Esophagus muscularis mucosa (tissue), 4 donors: ENCODE results near the gene TUBA3D. TPM values are rescaled to one million over a fixed set of nuclear protein-coding genes. Genes with fewer than 3 reads are reported as not detected.
"Not testable (repeated sequence)": the region's sequence is repeated elsewhere in the genome, so short reads cannot be mapped to it uniquely, and the experiment has no call there.

Experiments
- DNase-seq: peaks from one replicate; pipeline ENCODE4 v3.0.0-alpha.2; 2017; ENCODE audit errors: extremely low spot score
- H3K27ac ChIP-seq, 4 donors: fragments of 200-600 bp; sonication (generic); replicated peaks in 1 of 4; 1 replicate in 3 of 4; 2 replicates in 1 of 4; pipeline ENCODE4 v1.5.1; 2016 to 2019; ENCODE audit warnings: mild to moderate bottlenecking in 1 of 4
- H3K27me3 ChIP-seq, 4 donors: fragments of 200-600 bp; sonication (generic); one replicate each; pipeline versions ENCODE4 v1.5.1 to v1.6.0; 2016 to 2019
- H3K36me3 ChIP-seq, 4 donors: fragments of 200-600 bp; sonication (generic); one replicate each; pipeline ENCODE4 v1.5.1; 2016 to 2019
- H3K4me1 ChIP-seq, 4 donors: fragments of 200-600 bp; sonication (generic); one replicate each; pipeline ENCODE4 v1.5.1; 2016 to 2019
- H3K4me3 ChIP-seq, 4 donors: fragments of 200-600 bp; sonication (generic); 1 replicate in 2 of 4; 2 replicates in 2 of 4; pipeline ENCODE4 v1.5.1; 2016 to 2019; ENCODE audit warnings: mild to moderate bottlenecking in 4 of 4, moderate library complexity in 1 of 4
- H3K9me3 ChIP-seq, 4 donors: fragments of 200-600 bp; sonication (generic); 1 replicate in 3 of 4; 2 replicates in 1 of 4; pipeline ENCODE4 v1.5.1; 2016 to 2019
- EP300 ChIP-seq: sonication (generic); formaldehyde crosslinking; IDR thresholded peaks from one replicate; pipeline ENCODE4 v1.6.1; 2017; ENCODE audit warnings: antibody characterized with exemption
- POLR2A ChIP-seq: fragments of 450-650 bp; IDR thresholded peaks from one replicate; pipeline ENCODE4 v1.6.1; 2017; ENCODE audit warnings: antibody characterized with exemption, moderate library complexity, mild to moderate bottlenecking, low read depth
- POLR2AphosphoS5 ChIP-seq, 2 donors: sonication (generic); formaldehyde crosslinking; IDR thresholded peaks; one replicate each; pipeline ENCODE4 v1.6.1; 2017; ENCODE audit warnings: antibody characterized with exemption in 2 of 2
- WGBS: methylation state at CpG from one replicate; pipeline ENCODE4 v1.1.5; 2018; 5-methylcytosine and 5-hydroxymethylcytosine counted together
- intact Hi-C: fragments of 100-400 bp; cut with DNase I; formaldehyde crosslinking; loops from one replicate; pipeline ENCODE4 v1.15.1; 2023
- total RNA-seq, 4 donors: library from RNA; depleted of rRNA; stranded (reverse); fragments of >200 nt; gene quantifications; one replicate each; pipeline versions ENCODE4 v1.1.0 to v1.2.1, GENCODE V29; 2016
- TF ChIP-seq, protein P1 (sequence below), 3 experiments: fragments of 200-600 bp in 2 of 3; fragments of 450-650 bp in 1 of 3; sonication (generic) in 2 of 3; IDR thresholded peaks; one replicate each; pipeline ENCODE4 v1.5.1; 2017 to 2019; ENCODE audit warnings: antibody characterized with exemption in 3 of 3, mild to moderate bottlenecking in 2 of 3, moderate library complexity in 1 of 3

The TUBA3D gene
- total RNA-seq, 4 donors from 2014 or later = not detected

DNA sequence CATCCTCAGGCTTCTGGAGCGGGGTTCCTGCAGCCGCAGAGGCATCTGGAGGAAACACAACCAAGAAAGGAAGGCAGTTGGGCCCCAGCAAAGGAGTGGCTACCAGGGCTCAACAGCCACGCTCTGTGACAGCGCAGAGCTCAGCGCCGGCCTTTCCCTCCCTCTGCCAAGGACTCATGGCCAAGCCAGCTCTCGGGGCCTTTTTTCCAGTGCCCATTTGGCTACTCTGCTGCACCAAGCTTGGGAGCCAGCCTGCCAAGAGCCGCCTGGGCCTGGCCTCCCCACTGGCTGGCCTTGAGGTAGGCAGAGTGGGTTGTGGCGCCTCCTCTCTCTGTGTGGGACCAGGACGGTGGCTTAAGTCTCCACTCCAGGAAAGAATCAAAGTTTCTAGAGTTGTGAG is 44.6 kb downstream of the TUBA3D start:
- peaks cover 19 to 59% (median 42%) of the 10 kb centered on the region in 4 donors for H3K36me3 ChIP-seq
- H3K27ac ChIP-seq = no peak overlapping the region
- H3K27me3 ChIP-seq = no peaks in the 10 kb centered on the region
- no peak overlapping the region for H3K4me3 ChIP-seq
- TF ChIP-seq EP300 = no peak
- TF ChIP-seq, protein P1, sequence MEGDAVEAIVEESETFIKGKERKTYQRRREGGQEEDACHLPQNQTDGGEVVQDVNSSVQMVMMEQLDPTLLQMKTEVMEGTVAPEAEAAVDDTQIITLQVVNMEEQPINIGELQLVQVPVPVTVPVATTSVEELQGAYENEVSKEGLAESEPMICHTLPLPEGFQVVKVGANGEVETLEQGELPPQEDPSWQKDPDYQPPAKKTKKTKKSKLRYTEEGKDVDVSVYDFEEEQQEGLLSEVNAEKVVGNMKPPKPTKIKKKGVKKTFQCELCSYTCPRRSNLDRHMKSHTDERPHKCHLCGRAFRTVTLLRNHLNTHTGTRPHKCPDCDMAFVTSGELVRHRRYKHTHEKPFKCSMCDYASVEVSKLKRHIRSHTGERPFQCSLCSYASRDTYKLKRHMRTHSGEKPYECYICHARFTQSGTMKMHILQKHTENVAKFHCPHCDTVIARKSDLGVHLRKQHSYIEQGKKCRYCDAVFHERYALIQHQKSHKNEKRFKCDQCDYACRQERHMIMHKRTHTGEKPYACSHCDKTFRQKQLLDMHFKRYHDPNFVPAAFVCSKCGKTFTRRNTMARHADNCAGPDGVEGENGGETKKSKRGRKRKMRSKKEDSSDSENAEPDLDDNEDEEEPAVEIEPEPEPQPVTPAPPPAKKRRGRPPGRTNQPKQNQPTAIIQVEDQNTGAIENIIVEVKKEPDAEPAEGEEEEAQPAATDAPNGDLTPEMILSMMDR (IDR thresholded peaks at IDR 0.05) = no peak
- TF ChIP-seq POLR2AphosphoS5 (IDR thresholded peaks at IDR 0.05) = no peak
- no peak for TF ChIP-seq POLR2A
- H3K4me1 ChIP-seq = no peaks in the 10 kb centered on the region
- DNase-seq = no peak
- H3K9me3 ChIP-seq = no peaks in the 10 kb centered on the region
- intact Hi-C loops = no loop called here
- WGBS = no CpG with 5 or more reads among the region's 10 CpGs

DNA sequence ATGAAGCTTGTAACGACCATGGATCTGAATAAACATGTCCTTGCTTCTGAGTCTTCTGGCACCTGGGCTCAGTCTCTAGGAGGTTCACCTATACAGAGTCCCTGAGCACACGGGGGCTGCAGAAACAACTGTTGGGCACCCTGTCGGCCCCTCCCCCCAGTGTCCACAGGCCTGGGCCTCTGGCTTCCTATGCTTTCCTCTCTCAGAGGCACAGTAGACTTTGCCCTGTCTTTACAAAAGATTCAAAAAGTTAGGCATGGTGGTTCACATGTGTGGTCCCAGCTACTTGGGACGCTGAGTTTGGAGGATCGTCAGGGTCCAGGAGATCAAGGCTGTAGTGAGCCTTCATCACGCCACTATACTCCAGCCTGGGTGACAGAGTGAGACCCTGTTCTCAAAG is 45.6 kb downstream of the TUBA3D start:
- 81% methylated on average over 6 of the region's 6 CpGs for WGBS

GRCh38 chr2:131521961-131522781 is 46.3 kb downstream of the TUBA3D start:
- no peak for DNase-seq
- Histone ChIP-seq H3K27me3 (no peaks in the 10 kb centered on the region), H3K4me1 (peaks cover 0 to 2% (median under 1%) of the 10 kb centered on the region in 4 donors), H3K36me3 (peaks cover 15 to 45% (median 35%) of the 10 kb centered on the region in 4 donors), H3K9me3 (no peaks in the 10 kb centered on the region), H3K4me3 (no peak overlapping the region), H3K27ac (no peak overlapping the region)
- 84% methylated on average over 16 of the region's 20 CpGs for WGBS
- intact Hi-C loops = no loop called here
- TF ChIP-seq, protein P1 (IDR thresholded peaks at IDR 0.05) = no peak
- TF ChIP-seq POLR2AphosphoS5 (IDR thresholded peaks at IDR 0.05) (no peak), POLR2A (no peak)

More for the DNA sequence above, 45.6 kb downstream of the TUBA3D start:
- H3K27me3 ChIP-seq, H3K4me3 ChIP-seq, H3K4me1 ChIP-seq, H3K9me3 ChIP-seq, H3K27ac ChIP-seq, intact Hi-C loops, DNase-seq: not testable (repeated sequence)
- peaks cover 19 to 52% (median 39%) of the 10 kb centered on the region in 4 donors for H3K36me3 ChIP-seq

GRCh38 chr2:131525256-131525655 is 49.3 kb downstream of the TUBA3D start:
- 88% methylated on average over 2 of the region's 2 CpGs for WGBS
- not testable (repeated sequence) for H3K9me3 ChIP-seq

GRCh38 chr2:131527131-131528001 is 51.4 kb downstream of the TUBA3D start, which contains the start of gene CCDC74A:
TSS of gene CCDC74A (plus strand) at chr2:131527888. CDS start at chr2:131527971, 83 bp downstream.
- Histone ChIP-seq H3K27ac (peak within 1 kb of the TSS in 3 of 4 donors; percentile 18 to 48 (median 41)), H3K4me3 (peak within 1 kb of the TSS; percentile 46 to 59 (median 50)), H3K4me1 (peaks cover 0 to 21% (median 17%) of the 10 kb centered on the region in 4 donors)
- intact Hi-C loops, H3K27me3 ChIP-seq, H3K9me3 ChIP-seq, H3K36me3 ChIP-seq: not testable (repeated sequence)
- 41% methylated on average over 36 of the region's 47 CpGs for WGBS
- DNase-seq = peak; percentile 60

More at GRCh38 chr2:131525256-131525655, 49.3 kb downstream of the TUBA3D start:
- intact Hi-C loops, H3K4me3 ChIP-seq, H3K27ac ChIP-seq, H3K27me3 ChIP-seq: not testable (repeated sequence)
- peaks cover 0 to 21% (median 17%) of the 10 kb centered on the region in 4 donors for H3K4me1 ChIP-seq
- H3K36me3 ChIP-seq = peaks cover 5 to 15% (median 6%) of the 10 kb centered on the region in 4 donors
- peak; percentile 60 for DNase-seq

DNA sequence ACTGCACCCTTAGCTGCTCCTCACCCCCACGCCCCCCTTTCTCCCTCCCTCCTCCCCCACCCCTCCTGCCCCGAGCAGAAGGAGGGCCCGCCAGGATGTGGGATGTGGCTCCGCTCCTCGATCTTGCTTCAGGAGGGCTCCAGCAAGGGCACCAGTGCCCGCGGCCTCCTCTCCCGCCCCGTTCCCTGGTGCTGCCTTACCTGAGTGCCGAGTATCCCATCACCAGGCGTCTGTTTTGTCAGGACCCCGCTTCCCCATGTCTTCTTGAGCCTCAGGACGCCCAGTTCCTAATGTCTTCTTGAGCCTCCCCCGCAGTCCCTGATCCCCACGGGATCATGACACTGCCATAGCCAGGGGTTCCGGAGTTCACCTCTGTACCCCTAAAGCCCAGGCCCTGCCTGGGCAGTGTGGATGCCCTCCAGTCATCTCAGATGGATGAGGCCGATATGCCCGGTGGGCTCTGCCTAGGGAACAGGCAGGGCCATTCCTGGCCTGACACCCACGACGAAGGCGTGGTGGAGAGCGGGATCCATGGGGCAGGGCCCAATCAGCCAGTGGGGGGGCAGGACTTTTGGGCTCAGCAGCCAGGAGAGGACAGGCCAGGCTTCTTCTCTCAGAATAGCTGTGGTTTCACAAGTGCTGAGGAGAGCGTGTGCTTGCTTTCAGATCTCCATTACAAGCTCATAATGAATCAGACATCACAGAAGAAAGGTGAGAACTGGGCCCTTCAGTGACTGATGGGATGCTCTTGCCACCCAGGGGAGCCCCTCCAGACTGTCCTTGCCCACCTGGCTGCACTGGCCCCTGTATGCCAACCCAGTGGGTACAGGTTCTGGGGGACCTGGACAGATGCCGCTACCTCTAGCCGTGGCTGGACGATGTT is 53.3 kb downstream of the TUBA3D start:
- peaks cover 0 to 21% (median 17%) of the 10 kb centered on the region in 4 donors for H3K4me1 ChIP-seq
- H3K36me3 ChIP-seq, H3K27ac ChIP-seq, H3K9me3 ChIP-seq, intact Hi-C loops, H3K27me3 ChIP-seq: not testable (repeated sequence)
- peak overlapping the region; percentile 46 to 59 (median 50) for H3K4me3 ChIP-seq
- WGBS = 84% methylated on average over 14 of the region's 26 CpGs
- peak; percentile 60 for DNase-seq

- DNase-seq, H3K27ac ChIP-seq, H3K27me3 ChIP-seq, intact Hi-C loops, H3K4me3 ChIP-seq, H3K9me3 ChIP-seq, H3K36me3 ChIP-seq: not testable (repeated sequence)
- peaks cover 0 to 21% (median 17%) of the 10 kb centered on the region in 4 donors for H3K4me1 ChIP-seq
- WGBS = no CpG with 5 or more reads among the region's 5 CpGs
Observed at GRCh38 chr2:131529864-131530445, 54.0 kb downstream of the TUBA3D start.

DNA sequence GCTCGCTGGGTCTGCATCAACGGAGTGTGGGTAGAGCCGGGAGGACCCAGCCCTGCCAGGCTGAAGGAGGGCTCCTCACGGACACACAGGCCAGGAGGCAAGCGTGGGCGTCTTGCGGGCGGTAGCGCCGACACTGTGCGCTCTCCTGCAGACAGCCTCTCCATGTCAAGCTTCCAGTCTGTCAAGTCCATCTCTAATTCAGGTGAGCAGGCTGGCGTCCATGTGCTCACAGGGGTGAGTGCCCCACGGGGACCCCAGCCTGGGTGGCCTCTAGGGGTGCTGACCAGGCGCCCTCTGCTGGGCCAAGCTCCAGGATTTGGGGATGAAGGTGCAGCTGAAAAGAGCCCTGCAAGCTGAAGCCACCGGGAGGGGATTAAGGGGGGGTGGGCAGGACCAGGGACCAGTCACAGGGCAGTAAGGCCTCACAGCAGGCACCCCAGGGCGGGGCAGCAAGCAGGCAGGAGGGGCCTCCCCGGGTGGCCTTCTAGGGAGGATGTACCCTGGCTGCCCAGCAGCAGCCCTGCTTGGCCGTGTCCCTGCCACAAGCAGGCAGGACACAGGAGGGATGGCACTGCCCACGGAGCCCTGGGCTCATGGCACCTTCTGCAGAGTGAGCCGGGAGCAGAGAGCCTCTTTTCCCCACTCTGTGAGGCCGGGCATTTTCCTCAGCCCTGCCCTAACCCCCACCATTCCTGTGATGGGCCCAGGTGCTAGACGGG is 54.9 kb downstream of the TUBA3D start:
- H3K36me3 ChIP-seq, H3K27ac ChIP-seq, H3K27me3 ChIP-seq, intact Hi-C loops, H3K9me3 ChIP-seq, H3K4me3 ChIP-seq: not testable (repeated sequence)
- WGBS = no CpG with 5 or more reads among the region's 22 CpGs
- peaks cover 0 to 21% (median 17%) of the 10 kb centered on the region in 4 donors for H3K4me1 ChIP-seq
- DNase-seq = peak; percentile 64
